HG03064 (cell line): ENCODE data around the gene FGD4.
A peak's percentile ranks its signal among the peaks of the same experiment; 100 is the strongest.

Experiments
- ATAC-seq: cut with Tn5 transposase; IDR thresholded peaks from one replicate; pipeline ENCODE4 v1.9.1; 2021; ENCODE audit warnings: low read depth; ENCODE audit not compliant: unreplicated experiment

FGD4 gene

GRCh38 chr12:32596030-32596429 lies 196.7 kb downstream of the FGD4 start:
- no peak for ATAC-seq

- ATAC-seq, result no peak
Observed at GRCh38 chr12:32598688-32599087, 199.3 kb downstream of the FGD4 start.

GRCh38 chr12:32600681-32601080 lies 201.3 kb downstream of the FGD4 start:
- ATAC-seq, result no peak

GRCh38 chr12:32603071-32603470 lies 203.7 kb downstream of the FGD4 start:
- ATAC-seq, result no peak

GRCh38 chr12:32603858-32604257 lies 204.5 kb downstream of the FGD4 start:
- peak; percentile 83 for ATAC-seq

GRCh38 chr12:32604565-32604964 lies 205.2 kb downstream of the FGD4 start:
- no peak for ATAC-seq

- no peak for ATAC-seq
Observed at GRCh38 chr12:32605326-32606095, 206.2 kb downstream of the FGD4 start.

- ATAC-seq, result no peak
Observed at GRCh38 chr12:32606443-32606842, 207.1 kb downstream of the FGD4 start.

- no peak for ATAC-seq
Observed at GRCh38 chr12:32609966-32610365, 210.6 kb downstream of the FGD4 start.

GRCh38 chr12:32611986-32612385 lies 212.6 kb downstream of the FGD4 start:
- ATAC-seq, result no peak

GRCh38 chr12:32612658-32613614 lies 213.6 kb downstream of the FGD4 start:
- no peak for ATAC-seq

GRCh38 chr12:32615441-32615840 lies 216.1 kb downstream of the FGD4 start:
- no peak for ATAC-seq

- ATAC-seq, result no peak
Observed at GRCh38 chr12:32617534-32617933, 218.2 kb downstream of the FGD4 start.

GRCh38 chr12:32618115-32618514 lies 218.8 kb downstream of the FGD4 start:
- no peak for ATAC-seq

- ATAC-seq, result no peak
Observed at GRCh38 chr12:32627976-32628375, 228.6 kb downstream of the FGD4 start.

GRCh38 chr12:32641287-32641901 lies 242.0 kb downstream of the FGD4 start:
- ATAC-seq, result no peak

GRCh38 chr12:32644431-32644830 lies 245.1 kb downstream of the FGD4 start:
- no peak for ATAC-seq

- ATAC-seq, result no peak
Observed at GRCh38 chr12:32647275-32647674, 247.9 kb downstream of the FGD4 start.

- no peak for ATAC-seq
Observed at GRCh38 chr12:32650508-32650907, 251.2 kb downstream of the FGD4 start.

GRCh38 chr12:32651151-32651955 lies 252.0 kb downstream of the FGD4 start:
- no peak for ATAC-seq

GRCh38 chr12:32651956-32652210 lies 252.5 kb downstream of the FGD4 start:
- no peak for ATAC-seq
